ENCODE data around the gene SHMT2. TPM values are rescaled to one million over a fixed set of nuclear protein-coding genes. Genes with fewer than 3 reads are reported as not detected.
A peak's percentile ranks its signal among the peaks of the same experiment; 100 is the strongest.

The SHMT2 gene
- total RNA-seq, 4 donors from 2014 or later, result 45.2 to 66.4 (median 55.0) TPM

DNA sequence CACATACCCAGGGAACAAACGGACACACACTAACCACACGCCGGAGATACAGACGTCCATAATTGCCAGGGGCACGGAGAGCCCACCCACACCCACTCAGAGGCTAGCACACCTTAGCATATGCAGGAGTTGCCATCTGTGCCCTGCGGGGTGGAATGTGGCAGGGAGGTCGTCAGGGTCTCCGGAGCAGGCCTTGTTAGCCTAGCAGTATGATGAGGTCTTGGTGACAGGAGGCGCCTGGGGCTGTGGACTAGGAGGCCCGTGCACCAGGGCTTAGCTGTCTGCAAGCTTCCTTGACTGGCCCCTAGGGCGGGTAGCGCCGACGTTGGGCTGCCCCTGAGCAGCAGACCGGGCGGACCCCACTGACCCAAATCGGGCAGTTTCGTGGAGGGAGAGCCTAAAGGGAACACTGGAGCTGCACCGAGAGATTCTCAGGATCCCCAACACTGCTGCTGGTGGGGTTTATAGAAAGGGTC lies 11.5 kb downstream of the SHMT2 start:
- DNase-seq (ENCODE audit: low spot score), result no peak
- TF ChIP-seq, protein P1, sequence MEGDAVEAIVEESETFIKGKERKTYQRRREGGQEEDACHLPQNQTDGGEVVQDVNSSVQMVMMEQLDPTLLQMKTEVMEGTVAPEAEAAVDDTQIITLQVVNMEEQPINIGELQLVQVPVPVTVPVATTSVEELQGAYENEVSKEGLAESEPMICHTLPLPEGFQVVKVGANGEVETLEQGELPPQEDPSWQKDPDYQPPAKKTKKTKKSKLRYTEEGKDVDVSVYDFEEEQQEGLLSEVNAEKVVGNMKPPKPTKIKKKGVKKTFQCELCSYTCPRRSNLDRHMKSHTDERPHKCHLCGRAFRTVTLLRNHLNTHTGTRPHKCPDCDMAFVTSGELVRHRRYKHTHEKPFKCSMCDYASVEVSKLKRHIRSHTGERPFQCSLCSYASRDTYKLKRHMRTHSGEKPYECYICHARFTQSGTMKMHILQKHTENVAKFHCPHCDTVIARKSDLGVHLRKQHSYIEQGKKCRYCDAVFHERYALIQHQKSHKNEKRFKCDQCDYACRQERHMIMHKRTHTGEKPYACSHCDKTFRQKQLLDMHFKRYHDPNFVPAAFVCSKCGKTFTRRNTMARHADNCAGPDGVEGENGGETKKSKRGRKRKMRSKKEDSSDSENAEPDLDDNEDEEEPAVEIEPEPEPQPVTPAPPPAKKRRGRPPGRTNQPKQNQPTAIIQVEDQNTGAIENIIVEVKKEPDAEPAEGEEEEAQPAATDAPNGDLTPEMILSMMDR (IDR thresholded peaks at IDR 0.05), result no peak
- ATAC-seq (ENCODE audit: low FRiP score), result no peak

GRCh38 chr12:57241402-57242310 lies 12.1 kb downstream of the SHMT2 start:
- TF ChIP-seq, protein P1 (IDR thresholded peaks at IDR 0.05), result no peak
- no peak for ATAC-seq (ENCODE audit: low FRiP score)
- no peak for DNase-seq (ENCODE audit: low spot score)

DNA sequence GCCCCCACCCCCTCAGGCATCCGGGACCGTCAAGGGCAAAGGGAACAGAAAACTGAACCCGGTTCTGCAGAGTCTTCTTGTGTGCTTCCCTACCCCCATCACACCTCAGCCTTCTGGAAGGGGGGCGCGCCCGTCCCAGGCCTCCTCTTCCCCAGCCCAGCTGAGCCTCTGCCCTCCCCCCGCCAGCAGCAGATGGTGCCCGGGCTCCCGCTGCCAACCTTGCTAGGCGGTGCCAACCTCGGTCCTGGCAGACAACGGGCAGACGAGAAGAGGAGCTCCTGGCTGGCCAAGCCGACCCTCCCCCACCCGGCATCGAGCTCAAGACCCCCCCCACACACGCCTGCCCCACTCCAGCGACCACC lies 12.8 kb downstream of the SHMT2 start:
- ATAC-seq (ENCODE audit: low FRiP score) (no peak), DNase-seq (ENCODE audit: low spot score) (no peak)
- TF ChIP-seq, protein P1 (IDR thresholded peaks at IDR 0.05), result no peak

GRCh38 chr12:57242691-57243454 lies 13.4 kb downstream of the SHMT2 start:
- DNase-seq (ENCODE audit: low spot score) (no peak), ATAC-seq (ENCODE audit: low FRiP score) (no peak)
- TF ChIP-seq, protein P1 (IDR thresholded peaks at IDR 0.05), result no peak

DNA sequence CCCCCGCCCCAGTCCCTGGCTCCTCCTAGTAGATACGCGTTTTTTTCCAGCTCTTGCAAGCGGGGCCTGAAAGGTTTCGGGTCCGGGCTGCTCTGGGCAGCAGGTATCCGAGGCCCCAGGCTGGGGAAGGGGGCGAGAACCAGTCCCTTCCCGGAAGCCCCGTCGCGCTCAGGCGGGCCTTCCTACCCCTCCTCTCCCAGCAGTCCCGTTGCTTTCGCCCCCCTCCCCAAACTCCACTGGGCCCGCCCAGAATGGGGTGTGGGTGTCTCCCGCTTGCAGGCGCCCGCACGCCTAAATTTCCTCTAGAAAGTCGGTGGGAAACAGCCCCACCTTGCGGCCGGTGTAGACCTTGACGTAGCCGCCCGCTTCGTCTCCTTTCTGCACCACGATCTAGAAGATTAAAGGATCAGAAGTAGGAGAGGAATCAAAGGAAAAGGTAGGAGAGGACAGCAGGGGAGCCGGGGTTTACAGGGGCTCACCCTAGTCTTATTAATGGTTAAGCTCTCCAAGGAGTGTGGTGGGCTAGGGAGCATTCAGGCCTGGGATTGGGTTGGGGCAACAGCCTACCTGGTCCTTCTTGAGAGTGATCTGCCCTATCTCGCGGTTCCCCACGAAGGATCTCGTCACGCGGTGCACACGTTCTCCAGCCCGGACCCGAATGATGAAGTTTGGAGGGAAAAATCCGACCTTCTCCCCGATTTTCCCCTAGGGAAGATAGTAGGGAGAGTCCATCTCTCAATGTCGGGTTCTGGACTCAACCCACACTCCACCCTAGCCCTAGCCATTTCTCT lies 14.2 kb downstream of the SHMT2 start:
- DNase-seq (ENCODE audit: low spot score), result peak; percentile 71
- ATAC-seq (ENCODE audit: low FRiP score), result no peak
- TF ChIP-seq, protein P1 (IDR thresholded peaks at IDR 0.05), result peak in 2 of 3 donors; percentile 12 to 56

DNA sequence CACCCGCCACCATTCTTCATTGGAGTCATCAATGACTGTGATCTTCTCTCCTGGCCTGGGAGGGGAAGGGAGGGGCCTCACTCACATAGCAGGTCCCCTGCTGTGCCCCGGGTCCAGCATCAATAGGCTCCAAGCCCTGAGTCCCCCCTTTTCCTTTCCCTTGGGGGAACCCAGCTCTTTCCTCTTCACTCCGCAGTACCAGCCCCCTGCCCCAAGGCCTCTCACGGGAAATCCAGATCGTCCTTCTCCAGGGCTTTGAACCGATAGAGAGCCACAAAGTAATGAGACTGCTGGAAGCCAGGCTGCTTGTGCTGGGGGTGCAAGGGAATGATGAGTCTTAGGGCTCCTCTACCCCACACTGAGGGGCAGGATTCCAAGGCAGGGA lies 14.8 kb downstream of the SHMT2 start:
- TF ChIP-seq, protein P1 (IDR thresholded peaks at IDR 0.05), result no peak
- DNase-seq (ENCODE audit: low spot score) (no peak), ATAC-seq (ENCODE audit: low FRiP score) (no peak)
